HepG2 (cell line): Measurements from ENCODE around the gene IFNL1. TPM values are rescaled to one million over a fixed set of nuclear protein-coding genes. Genes with fewer than 3 reads are reported as not detected.

ENCODE experiments used
- ATAC-seq: fragments of 200-7000 bp; cut with Tn5 transposase; 3 replicates; pipeline ENCODE4 v1.9.1; 2020; ENCODE audit warnings: mild to moderate bottlenecking, moderate library complexity
- BruUV-seq: library from RNA; stranded (reverse); fragments of 400-500 nt; replicated peaks from 2 replicates; lab custom pipeline; 2021; lab: Mats Ljungman, UMichigan
- CTCF ChIA-PET: fragments of 300-600 bp; formaldehyde crosslinking; extraction: SDS; loops from one replicate; lab custom pipeline; 2021; ENCODE audit warnings: low total read pairs, inconsistent platforms, low intra/inter-chr PET ratio; lab: Yijun Ruan, JAX
- POLR2A ChIA-PET: fragments of 350-600 bp; sonication (Branson Sonifier 250); formaldehyde crosslinking; loops from one replicate; lab custom pipeline; 2020; ENCODE audit warnings: antibody characterized with exemption, inconsistent platforms; lab: Yijun Ruan, JAX
- DNase-seq: peaks from one replicate; pipeline ENCODE4 v3.0.0-alpha.2; 2015; ENCODE audit warnings: low spot score
- FAIRE-seq: peaks from 3 replicates; lab custom pipeline; 2011; peaks lifted over from hg19 to GRCh38; lab: Jason Lieb, UNC
- H2AFZ ChIP-seq: one replicate; pipeline ENCODE4 v1.6.1; 2011; ENCODE audit warnings: low read length, inconsistent platforms
- H3K27ac ChIP-seq: fragments of 300-600 bp; 3 replicates; pipeline ENCODE4 v1.8.0; 2011; ENCODE audit warnings: mixed run types, mild to moderate bottlenecking, mixed read lengths, low read length, inconsistent platforms; ENCODE audit not compliant: insufficient read depth; ENCODE audit errors: extremely low read length
- H3K27me3 ChIP-seq, 2 experiments: fragments of 200-600 bp in 1 of 2; 2 replicates in 1 of 2; 3 replicates in 1 of 2; pipeline versions ENCODE4 v1.6.0 to v1.8.0; 2011; ENCODE audit warnings: low read length in 2 of 2, mild to moderate bottlenecking in 2 of 2, moderate library complexity in 2 of 2, inconsistent platforms in 1 of 2; ENCODE audit not compliant: insufficient read depth in 2 of 2, control insufficient read depth in 1 of 2
- H3K36me3 ChIP-seq, 2 experiments: fragments of 200-600 bp in 1 of 2; replicated peaks in 1 of 2; 2 replicates in 1 of 2; 3 replicates in 1 of 2; pipeline versions ENCODE4 v1.5.1 to v1.8.0; 2011; ENCODE audit warnings: low read length in 2 of 2, inconsistent platforms in 1 of 2; ENCODE audit not compliant: insufficient read depth in 2 of 2, control insufficient read depth in 1 of 2
- H3K4me1 ChIP-seq: 2 replicates; pipeline ENCODE4 v1.5.1; 2012; ENCODE audit warnings: low read length, inconsistent platforms; ENCODE audit not compliant: insufficient read depth
- H3K4me2 ChIP-seq: 2 replicates; pipeline ENCODE4 v1.6.0; 2011; ENCODE audit warnings: low read depth, low read length, inconsistent platforms
- H3K4me3 ChIP-seq, 3 experiments: fragments of 200-600 bp in 1 of 3; sonication (generic), shearing (Covaris generic) in 1 of 3; replicated peaks in 1 of 3; 2 replicates each; pipeline ENCODE4 v1.5.1; 2011 to 2016; ENCODE audit warnings: low read length in 3 of 3, inconsistent platforms in 2 of 3, low read depth in 2 of 3, mild to moderate bottlenecking in 2 of 3, control low read depth in 1 of 3, mixed read lengths in 1 of 3; ENCODE audit not compliant: insufficient read depth in 1 of 3
- H3K79me2 ChIP-seq: one replicate; pipeline ENCODE4 v1.6.1; 2011; ENCODE audit warnings: low read length, inconsistent platforms; ENCODE audit not compliant: insufficient read depth
- H3K9ac ChIP-seq: 2 replicates; pipeline ENCODE4 v1.6.0; 2011; ENCODE audit warnings: mild to moderate bottlenecking, low read depth, low read length, inconsistent platforms; ENCODE audit not compliant: insufficient read depth
- H3K9me3 ChIP-seq: 2 replicates; pipeline ENCODE4 v1.5.1; 2012; ENCODE audit warnings: mild to moderate bottlenecking, low read length
- H4K20me1 ChIP-seq: 2 replicates; pipeline ENCODE4 v1.6.0; 2011; ENCODE audit warnings: inconsistent platforms, mild to moderate bottlenecking, low read length, moderate library complexity; ENCODE audit not compliant: insufficient read depth
- DMAP1 ChIP-seq: IDR thresholded peaks from 2 replicates; pipeline ENCODE4 v1.6.1; 2016
- MATR3 ChIP-seq: sonication (generic); formaldehyde crosslinking; IDR thresholded peaks from 2 replicates; pipeline ENCODE4 v1.4.0; 2020; ENCODE audit warnings: missing genetic modification reagents
- MBD4 ChIP-seq: IDR thresholded peaks from 2 replicates; pipeline ENCODE4 v1.6.1; 2012; ENCODE audit warnings: low read length, inconsistent platforms, borderline replicate concordance
- MTA3 ChIP-seq: sonication (generic); formaldehyde crosslinking; IDR thresholded peaks from 2 replicates; pipeline ENCODE4 v1.4.0; 2020; ENCODE audit warnings: missing genetic modification reagents
- NCOA5 ChIP-seq: sonication (generic); formaldehyde crosslinking; IDR thresholded peaks from 2 replicates; pipeline ENCODE4 v1.4.0; 2020; ENCODE audit warnings: missing genetic modification reagents
- NFE2L2 ChIP-seq: fragments of 150-350 bp; IDR thresholded peaks from 2 replicates; pipeline ENCODE4 v1.6.1; 2014; ENCODE audit warnings: low read length
- RELA ChIP-seq: sonication (generic); formaldehyde crosslinking; IDR thresholded peaks from 2 replicates; pipeline ENCODE4 v1.4.0; 2020; ENCODE audit warnings: missing genetic modification reagents
- SKI ChIP-seq: fragments of 450-650 bp; IDR thresholded peaks from one replicate; pipeline ENCODE4 v1.6.1; 2018; ENCODE audit warnings: mild to moderate bottlenecking; ENCODE audit not compliant: partially characterized antibody
- SRF ChIP-seq: IDR thresholded peaks from 2 replicates; pipeline ENCODE4 v1.6.1; 2011; ENCODE audit warnings: mild to moderate bottlenecking, low read depth, low read length, moderate library complexity
- THYN1 ChIP-seq: sonication (generic); formaldehyde crosslinking; IDR thresholded peaks from 2 replicates; pipeline ENCODE4 v1.8.1; 2023; ENCODE audit warnings: low read depth, mild to moderate bottlenecking, moderate library complexity, missing genetic modification reagents, borderline replicate concordance
- ZMYM3 ChIP-seq: sonication (generic); formaldehyde crosslinking; IDR thresholded peaks from 2 replicates; pipeline ENCODE4 v1.5.1; 2020; ENCODE audit warnings: mild to moderate bottlenecking, missing genetic modification reagents
- ZNF136 ChIP-seq: sonication (generic); formaldehyde crosslinking; IDR thresholded peaks from 2 replicates; pipeline ENCODE4 v1.8.1; 2022; ENCODE audit warnings: low read depth, mild to moderate bottlenecking, moderate library complexity, missing genetic modification reagents
- ZNF703 ChIP-seq: sonication (generic); formaldehyde crosslinking; IDR thresholded peaks from 2 replicates; pipeline ENCODE4 v1.5.1; 2020; ENCODE audit warnings: missing genetic modification reagents, mild to moderate bottlenecking, moderate library complexity, borderline replicate concordance
- ZNF777 ChIP-seq: sonication (generic); formaldehyde crosslinking; IDR thresholded peaks from 2 replicates; pipeline ENCODE4 v1.4.0; 2020; ENCODE audit warnings: missing genetic modification reagents
- whole genome bisulfite sequencing: methylation state at CpG from one replicate; pipeline ENCODE4 v1.1.6; 2017; ENCODE audit warnings: low lambda C conversion rate; 5-methylcytosine and 5-hydroxymethylcytosine counted together
- in situ Hi-C: cut with HindIII; loops from 2 replicates; pipeline ENCODE4 v1.10.0; 2017; ENCODE audit warnings: low pct_unique_long_range_greater_than_20kb; ENCODE audit not compliant: extremely low pct_ligation_motif_present
- intact Hi-C: fragments of 100-400 bp; cut with micrococcal nuclease; formaldehyde crosslinking; loops from one replicate; pipeline ENCODE4 v1.10.0; 2022; ENCODE audit not compliant: unreplicated experiment
- polyA plus RNA-seq, 8 experiments: library from polyadenylated mRNA; depleted of rRNA in 3 of 8; stranded (reverse) in 7 of 8; unstranded in 1 of 8; fragments of >200 nt; fragmentation: Illumina TruSeq in 4 of 8; extraction: Trizol in 4 of 8; gene quantifications; 2 replicates each; pipeline versions ENCODE4 v1.2.1 to v1.2.3, GENCODE V29; 2011 to 2016; ENCODE audit warnings: low read depth in 4 of 8, missing spikeins in 1 of 8, mixed read lengths in 1 of 8; ENCODE audit not compliant: insufficient read depth in 1 of 8
- total RNA-seq, 5 experiments: library from RNA; depleted of rRNA; stranded (reverse); fragments of >200 nt; fragmentation: Illumina TruSeq; extraction: Trizol; gene quantifications; 2 replicates each; pipeline ENCODE4 v1.2.3, GENCODE V29; 2016; ENCODE audit warnings: low read depth in 1 of 5
- TF ChIP-seq, protein P1 (sequence below): sonication (generic); formaldehyde crosslinking; IDR thresholded peaks from 2 replicates; pipeline ENCODE4 v1.5.0; 2020; ENCODE audit warnings: mild to moderate bottlenecking, missing genetic modification reagents, borderline replicate concordance

Gene IFNL1
- total and polyA plus RNA-seq, 2 of the 13 experiments (the other 11 are each of a cell fraction or from before 2014, with no cell fraction given): not detected

DNA sequence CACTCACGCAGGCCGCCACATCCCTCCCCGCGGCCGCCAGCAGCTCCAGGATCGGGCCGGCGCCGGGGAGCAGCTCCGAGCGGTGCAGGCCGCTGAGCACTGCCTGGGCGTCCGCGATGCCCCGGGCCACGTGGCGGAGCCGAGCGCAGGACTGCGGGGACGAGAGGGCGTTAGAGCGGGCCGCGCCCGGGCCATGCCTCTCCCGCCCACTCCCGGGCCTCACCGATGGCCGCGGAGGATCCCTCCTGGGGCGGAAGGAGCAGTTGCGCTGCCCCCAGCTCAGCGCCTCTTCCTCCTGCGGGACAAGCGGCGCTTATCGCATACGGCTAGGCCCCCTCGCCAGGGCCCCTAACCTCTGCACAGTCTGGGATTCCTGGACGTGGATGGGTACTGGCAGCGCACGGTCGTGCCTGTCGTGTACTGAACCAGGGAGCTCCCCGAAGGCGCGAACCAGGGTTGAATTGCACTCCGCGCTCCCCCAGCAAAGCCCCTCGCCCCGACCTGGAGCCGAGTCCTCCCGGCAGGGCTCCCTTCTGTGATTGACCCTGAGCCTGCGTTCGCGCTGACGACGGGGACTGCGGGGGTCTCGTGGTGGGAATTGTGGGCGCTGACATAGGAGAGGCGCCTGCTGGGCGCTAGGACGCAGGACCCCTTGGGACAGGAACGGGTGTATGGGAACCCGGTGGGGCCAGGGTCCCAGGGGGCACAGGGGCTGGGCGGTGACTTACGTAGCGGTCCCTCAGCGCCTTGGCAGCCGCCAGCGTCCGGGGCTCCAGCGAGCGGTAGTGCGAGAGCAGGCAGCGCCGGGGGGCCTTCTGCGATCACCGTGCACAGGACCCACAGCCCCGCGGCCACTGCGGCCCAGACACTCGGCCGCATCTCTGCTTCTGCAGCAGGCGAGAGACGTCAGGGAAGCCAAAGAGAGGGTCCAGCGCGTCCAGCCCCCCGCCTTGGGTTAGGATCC is 48.2 kb upstream of the IFNL1 start:
- Histone ChIP-seq H3K4me1 (no peaks in the 10 kb centered on the region), H3K9me3 (no peaks in the 10 kb centered on the region), H2AFZ (no peak overlapping the region), H3K4me2 (no peak overlapping the region), H3K79me2 (no peaks in the 10 kb centered on the region), H3K27ac (no peak overlapping the region), H3K9ac (no peak overlapping the region), H4K20me1 (no peaks in the 10 kb centered on the region), H3K36me3 (no peaks in the 10 kb centered on the region), H3K27me3 (no peaks in the 10 kb centered on the region; a peak in 1 of 5 replicates), H3K4me3 (no peak overlapping the region)
- WGBS: 80% methylated on average over 53 of the region's 92 CpGs
- ChIA-PET CTCF (no interaction called here), POLR2A (no interaction called here)
- in situ Hi-C loops: no loop called here
- no peak for DNase-seq
- BruUV-seq: no TSS peak
- intact Hi-C loops: no loop called here
- TF ChIP-seq MBD4 (no peak), RELA (no peak), ZNF136 (CRISPR knock-in tag) (no peak), SRF (no peak), THYN1 (CRISPR knock-in tag) (no peak), NCOA5 (CRISPR knock-in tag) (no peak), ZMYM3 (CRISPR knock-in tag) (no peak)
- ATAC-seq: no peak
- no peak for FAIRE-seq

DNA sequence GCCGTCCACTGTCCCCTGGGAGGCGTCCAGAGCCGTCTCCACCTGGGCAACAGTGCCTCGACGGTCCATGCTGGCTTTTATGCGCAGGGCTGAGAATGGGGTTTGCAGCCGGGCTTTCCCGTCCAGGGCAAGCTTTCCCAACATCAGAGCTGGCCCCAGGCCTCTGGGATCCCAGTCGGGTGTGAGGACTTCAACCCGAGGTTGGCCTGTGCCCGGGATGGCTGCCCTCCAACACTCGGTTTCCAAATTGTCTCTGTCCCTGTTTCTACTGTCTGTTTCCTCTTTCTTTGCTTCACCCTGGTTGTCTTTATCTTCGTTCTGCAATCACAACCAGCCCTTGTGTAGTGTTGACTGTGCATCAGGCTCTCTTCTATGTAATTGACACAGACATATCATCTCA is 47.4 kb upstream of the IFNL1 start, which contains the start of gene IFNL4:
IFNL4 (minus strand) TSS at position 51 of the 400 bp plus-strand sequence.
- POLR2A ChIA-PET: no interaction called here
- Histone ChIP-seq H2AFZ (no peak within 1 kb of the TSS), H3K36me3 (no peaks in the 10 kb centered on the region), H3K79me2 (no peaks in the 10 kb centered on the region), H3K27me3 (no peaks in the 10 kb centered on the region; a peak in 1 of 5 replicates), H3K27ac (no peak within 1 kb of the TSS), H3K4me2 (no peak within 1 kb of the TSS), H3K4me3 (no peak within 1 kb of the TSS), H3K9me3 (no peaks in the 10 kb centered on the region), H3K9ac (no peak within 1 kb of the TSS), H3K4me1 (no peaks in the 10 kb centered on the region), H4K20me1 (no peaks in the 10 kb centered on the region)
- no peak for ATAC-seq
- no peak for FAIRE-seq
- CTCF ChIA-PET: no interaction called here
- no TSS peak for BruUV-seq
- WGBS: 9% methylated on average over 5 of the region's 13 CpGs
- in situ Hi-C loops: no loop called here
- intact Hi-C loops: no loop called here
- no peak for DNase-seq
- TF ChIP-seq ZNF777: no peak
- no peak for TF ChIP-seq SKI
- TF ChIP-seq, protein P1, sequence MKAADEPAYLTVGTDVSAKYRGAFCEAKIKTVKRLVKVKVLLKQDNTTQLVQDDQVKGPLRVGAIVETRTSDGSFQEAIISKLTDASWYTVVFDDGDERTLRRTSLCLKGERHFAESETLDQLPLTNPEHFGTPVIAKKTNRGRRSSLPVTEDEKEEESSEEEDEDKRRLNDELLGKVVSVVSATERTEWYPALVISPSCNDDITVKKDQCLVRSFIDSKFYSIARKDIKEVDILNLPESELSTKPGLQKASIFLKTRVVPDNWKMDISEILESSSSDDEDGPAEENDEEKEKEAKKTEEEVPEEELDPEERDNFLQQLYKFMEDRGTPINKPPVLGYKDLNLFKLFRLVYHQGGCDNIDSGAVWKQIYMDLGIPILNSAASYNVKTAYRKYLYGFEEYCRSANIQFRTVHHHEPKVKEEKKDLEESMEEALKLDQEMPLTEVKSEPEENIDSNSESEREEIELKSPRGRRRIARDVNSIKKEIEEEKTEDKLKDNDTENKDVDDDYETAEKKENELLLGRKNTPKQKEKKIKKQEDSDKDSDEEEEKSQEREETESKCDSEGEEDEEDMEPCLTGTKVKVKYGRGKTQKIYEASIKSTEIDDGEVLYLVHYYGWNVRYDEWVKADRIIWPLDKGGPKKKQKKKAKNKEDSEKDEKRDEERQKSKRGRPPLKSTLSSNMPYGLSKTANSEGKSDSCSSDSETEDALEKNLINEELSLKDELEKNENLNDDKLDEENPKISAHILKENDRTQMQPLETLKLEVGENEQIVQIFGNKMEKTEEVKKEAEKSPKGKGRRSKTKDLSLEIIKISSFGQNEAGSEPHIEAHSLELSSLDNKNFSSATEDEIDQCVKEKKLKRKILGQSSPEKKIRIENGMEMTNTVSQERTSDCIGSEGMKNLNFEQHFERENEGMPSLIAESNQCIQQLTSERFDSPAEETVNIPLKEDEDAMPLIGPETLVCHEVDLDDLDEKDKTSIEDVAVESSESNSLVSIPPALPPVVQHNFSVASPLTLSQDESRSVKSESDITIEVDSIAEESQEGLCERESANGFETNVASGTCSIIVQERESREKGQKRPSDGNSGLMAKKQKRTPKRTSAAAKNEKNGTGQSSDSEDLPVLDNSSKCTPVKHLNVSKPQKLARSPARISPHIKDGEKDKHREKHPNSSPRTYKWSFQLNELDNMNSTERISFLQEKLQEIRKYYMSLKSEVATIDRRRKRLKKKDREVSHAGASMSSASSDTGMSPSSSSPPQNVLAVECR: no peak
- TF ChIP-seq NFE2L2: no peak
- no peak for TF ChIP-seq DMAP1 (CRISPR knock-in tag)
- TF ChIP-seq MTA3 (CRISPR knock-in tag): no peak
- no peak for TF ChIP-seq ZNF703
- no peak for TF ChIP-seq MATR3
